Right lobe of liver (tissue), 4 donors: ENCODE measurements around the gene CYB5R3.

Experiments
- CTCF ChIP-seq, 4 donors: fragments of 200-600 bp in 3 of 4; fragments of 450-650 bp in 1 of 4; IDR thresholded peaks; one replicate each; pipeline versions ENCODE4 v1.5.1 to v1.8.0; 2016 to 2022; ENCODE audit warnings: antibody characterized with exemption in 4 of 4, mild to moderate bottlenecking in 2 of 4
- POLR2A ChIP-seq: fragments of 450-650 bp; IDR thresholded peaks from one replicate; pipeline ENCODE4 v1.6.1; 2017; ENCODE audit warnings: antibody characterized with exemption, mild to moderate bottlenecking
- donor health status: DM: no; HTN: no; CAD: no.
- donor health status: DM: no; HTN: no; CAD: no.
- donor health status: DM: no; HTN: yes; CAD: no.

DNA sequence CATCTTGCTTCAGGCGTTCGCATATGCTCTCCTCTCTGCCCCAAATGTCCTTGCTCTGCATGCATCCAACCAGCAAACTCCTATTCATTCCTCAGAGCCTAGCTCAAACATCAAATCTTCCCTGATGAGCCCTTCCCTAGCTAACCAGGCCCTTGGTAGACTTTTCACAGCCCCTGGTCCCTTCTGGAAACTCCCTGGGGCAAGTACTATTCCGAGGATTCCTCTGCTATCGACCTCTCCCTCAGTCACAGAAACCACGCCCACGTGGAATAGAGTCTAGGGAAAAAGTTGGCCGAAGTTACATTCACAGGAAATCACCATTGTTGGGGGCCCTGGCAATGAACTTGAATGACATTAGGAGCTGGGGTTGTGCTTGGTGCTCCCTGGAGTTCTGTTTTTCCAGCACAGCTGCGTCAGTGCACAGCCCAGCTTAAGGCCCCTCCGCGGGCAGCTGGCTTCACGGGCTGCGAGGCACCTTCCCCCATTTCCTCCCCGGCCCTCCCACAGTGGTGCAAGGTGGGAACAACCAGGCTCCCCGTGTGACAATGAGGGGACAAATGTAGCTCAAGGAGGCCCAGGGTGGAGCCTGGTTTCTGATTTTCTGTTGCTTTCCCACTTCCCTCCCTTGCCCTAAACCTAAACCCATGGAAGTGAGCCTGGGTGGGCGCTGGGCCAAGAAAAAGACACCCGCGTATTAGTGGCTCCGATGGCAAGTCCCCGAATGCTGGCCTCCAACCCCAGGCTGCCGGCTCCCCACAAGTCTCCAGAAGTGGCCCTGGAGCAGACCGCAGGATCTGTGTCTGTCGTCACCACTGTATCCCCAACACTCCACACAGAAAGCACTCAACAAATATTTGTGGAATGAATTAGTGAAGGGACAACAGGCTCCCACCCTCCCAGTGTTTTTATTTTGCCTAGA is 4.5 kb downstream of the CYB5R3 start:
- TF ChIP-seq POLR2A (no peak), CTCF (IDR thresholded peaks at IDR 0.05) (no peak)
